ENCODE results near the gene GRAP. TPM values are rescaled to one million over a fixed set of nuclear protein-coding genes. Genes with fewer than 3 reads are reported as not detected.

Gene GRAP
- total RNA-seq, 4 donors from 2014 or later: 2.1 to 4.1 (median 3.5) TPM

GRCh38 chr17:19012171-19013080 is 34.3 kb downstream of the GRAP start:
- WGBS: 95% methylated on average over 18 of the region's 22 CpGs

GRCh38 chr17:19011581-19011980 is 35.2 kb downstream of the GRAP start:
- intact Hi-C loops (cut with DNase I): no loop called here
- no peak for DNase-seq (ENCODE audit: extremely low spot score)
- H3K27ac ChIP-seq (replicated peaks in 1 of 4): no peak overlapping the region
- 79% methylated on average over 5 of the region's 6 CpGs for WGBS
- H3K9me3 ChIP-seq: no peaks in the 10 kb centered on the region
- H3K36me3 ChIP-seq: no peaks in the 10 kb centered on the region
- TF ChIP-seq EP300 (IDR thresholded peaks at IDR 0.05) (no peak), CTCF (IDR thresholded peaks at IDR 0.05) (no peak), POLR2A (IDR thresholded peaks at IDR 0.05; ENCODE audit: low read depth) (no peak), POLR2AphosphoS5 (IDR thresholded peaks at IDR 0.05) (no peak)
- H3K27me3 ChIP-seq: no peaks in the 10 kb centered on the region
- H3K4me3 ChIP-seq: no peak overlapping the region
- H3K4me1 ChIP-seq: no peaks in the 10 kb centered on the region

More at GRCh38 chr17:19012171-19013080, 34.3 kb downstream of the GRAP start:
- TF ChIP-seq EP300 (IDR thresholded peaks at IDR 0.05) (no peak), POLR2AphosphoS5 (IDR thresholded peaks at IDR 0.05) (no peak), CTCF (IDR thresholded peaks at IDR 0.05) (no peak), POLR2A (IDR thresholded peaks at IDR 0.05; ENCODE audit: low read depth) (no peak)
- no peaks in the 10 kb centered on the region for H3K4me1 ChIP-seq
- H3K36me3 ChIP-seq: no peaks in the 10 kb centered on the region
- no peak overlapping the region for H3K4me3 ChIP-seq
- intact Hi-C loops (cut with DNase I): no loop called here
- no peaks in the 10 kb centered on the region for H3K27me3 ChIP-seq
- no peak for DNase-seq (ENCODE audit: extremely low spot score)
- H3K9me3 ChIP-seq: no peaks in the 10 kb centered on the region
- H3K27ac ChIP-seq (replicated peaks in 1 of 4): no peak overlapping the region

GRCh38 chr17:19010729-19011505 is 35.8 kb downstream of the GRAP start:
- Histone ChIP-seq H3K9me3 (no peaks in the 10 kb centered on the region), H3K27ac (replicated peaks in 1 of 4) (no peak overlapping the region), H3K36me3 (no peaks in the 10 kb centered on the region), H3K4me1 (no peaks in the 10 kb centered on the region), H3K27me3 (no peaks in the 10 kb centered on the region), H3K4me3 (no peak overlapping the region)
- DNase-seq (ENCODE audit: extremely low spot score): no peak
- TF ChIP-seq POLR2A (IDR thresholded peaks at IDR 0.05; ENCODE audit: low read depth): no peak
- no peak for TF ChIP-seq CTCF (IDR thresholded peaks at IDR 0.05)
- TF ChIP-seq POLR2AphosphoS5 (IDR thresholded peaks at IDR 0.05): no peak
- no peak for TF ChIP-seq EP300 (IDR thresholded peaks at IDR 0.05)
- intact Hi-C loops (cut with DNase I): no loop called here
- WGBS: 77% methylated on average over 11 of the region's 11 CpGs

- no peaks in the 10 kb centered on the region for H3K36me3 ChIP-seq
- H3K9me3 ChIP-seq: no peaks in the 10 kb centered on the region
- no peak overlapping the region for H3K4me3 ChIP-seq
- TF ChIP-seq CTCF (IDR thresholded peaks at IDR 0.05) (no peak), POLR2AphosphoS5 (IDR thresholded peaks at IDR 0.05) (no peak), EP300 (IDR thresholded peaks at IDR 0.05) (no peak), POLR2A (IDR thresholded peaks at IDR 0.05; ENCODE audit: low read depth) (no peak)
- no peaks in the 10 kb centered on the region for H3K27me3 ChIP-seq
- WGBS: 93% methylated on average over 12 of the region's 12 CpGs
- peaks cover under 1 to 4% (median 3%) of the 10 kb centered on the region in 4 donors for H3K4me1 ChIP-seq
- no peak overlapping the region for H3K27ac ChIP-seq (replicated peaks in 1 of 4)
- intact Hi-C loops (cut with DNase I): no loop called here
- DNase-seq (ENCODE audit: extremely low spot score): no peak
Measured at GRCh38 chr17:19009970-19010369, 36.8 kb downstream of the GRAP start.

Measured in esophagus muscularis mucosa (tissue), 4 donors.